Colon (tissue), 2 donors: Measurements from ENCODE around the gene OR6S1.
"Not testable (repeated sequence)": the region's sequence is repeated elsewhere in the genome, so short reads cannot be mapped to it uniquely, and the experiment has no call there.

ENCODE experiments used
- FAIRE-seq: peaks from 2 replicates; lab custom pipeline; 2012; peaks lifted over from hg19 to GRCh38; lab: Jason Lieb, UNC
- donor health status: control.
- donor health status: control.

Gene OR6S1

DNA sequence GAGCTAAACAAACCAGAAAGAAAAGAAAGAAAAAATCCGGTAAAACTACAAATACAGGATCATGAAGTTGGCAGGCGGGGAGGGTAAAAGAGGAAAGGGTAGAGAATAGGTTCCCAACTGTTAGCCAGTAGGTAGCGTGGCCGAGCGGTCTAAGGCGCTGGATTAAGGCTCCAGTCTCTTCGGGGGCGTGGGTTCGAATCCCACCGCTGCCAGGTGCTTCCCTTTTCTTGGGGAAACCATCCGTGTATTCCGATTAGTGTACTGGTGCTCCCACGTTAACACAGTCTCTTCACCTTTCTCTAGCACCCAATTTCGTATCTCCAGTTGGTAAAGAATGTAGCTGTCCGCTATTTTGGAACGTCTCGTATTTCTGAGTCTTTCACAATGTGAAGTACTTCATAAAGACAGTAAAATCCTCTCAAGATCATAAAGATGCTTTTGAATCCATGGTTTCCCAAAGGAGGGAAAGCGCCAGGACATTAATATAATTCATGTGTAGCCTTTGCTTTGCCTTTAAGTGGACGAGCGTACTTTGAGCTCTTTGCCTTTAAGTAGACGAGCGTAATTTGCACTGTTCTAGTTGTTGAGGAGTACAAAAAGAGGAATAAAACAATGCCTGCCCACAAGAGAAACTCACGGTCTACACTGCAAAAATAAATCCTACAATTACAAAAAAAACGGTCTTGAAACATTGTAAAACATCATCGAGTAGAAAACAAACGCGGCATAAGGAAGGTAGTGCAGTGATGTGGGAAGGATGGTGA lies 31.3 kb downstream of the OR6S1 start:
- no peak for FAIRE-seq

DNA sequence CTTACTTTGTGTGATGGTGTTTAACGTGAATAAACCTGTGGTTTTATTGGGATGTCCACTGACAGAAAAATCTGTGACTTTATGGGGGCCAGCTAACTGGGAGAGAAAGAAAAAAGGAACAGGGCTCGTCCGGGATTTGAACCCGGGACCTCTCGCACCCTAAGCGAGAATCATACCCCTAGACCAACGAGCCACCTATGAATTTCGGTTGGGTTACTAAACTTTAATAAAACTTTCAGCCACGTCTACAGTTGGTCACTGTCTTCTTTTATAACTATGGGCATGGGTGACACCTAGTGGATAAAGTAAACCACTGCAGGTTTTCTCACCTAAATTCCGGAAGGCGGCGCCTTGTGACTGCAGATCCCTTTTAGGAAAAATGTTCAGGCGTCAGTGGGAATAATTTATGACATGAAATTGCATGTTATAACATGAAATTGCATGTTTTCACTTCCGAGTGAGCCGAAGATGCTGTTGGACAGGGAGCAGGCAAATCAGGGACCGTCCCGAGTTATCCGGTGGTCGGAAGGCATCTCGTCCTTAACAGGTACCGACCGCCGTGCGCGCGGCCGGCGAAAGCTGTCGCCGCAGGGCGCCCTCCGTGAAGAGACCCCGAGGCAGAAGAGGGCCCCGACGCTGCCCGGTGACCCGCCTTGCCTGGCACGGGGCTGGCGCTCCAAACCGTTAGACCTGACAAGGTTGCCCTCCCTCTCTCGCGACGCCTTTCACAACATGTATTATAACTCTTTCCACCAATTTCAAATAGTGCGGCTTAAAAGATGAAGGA lies 32.1 kb downstream of the OR6S1 start:
- no peak for FAIRE-seq

DNA sequence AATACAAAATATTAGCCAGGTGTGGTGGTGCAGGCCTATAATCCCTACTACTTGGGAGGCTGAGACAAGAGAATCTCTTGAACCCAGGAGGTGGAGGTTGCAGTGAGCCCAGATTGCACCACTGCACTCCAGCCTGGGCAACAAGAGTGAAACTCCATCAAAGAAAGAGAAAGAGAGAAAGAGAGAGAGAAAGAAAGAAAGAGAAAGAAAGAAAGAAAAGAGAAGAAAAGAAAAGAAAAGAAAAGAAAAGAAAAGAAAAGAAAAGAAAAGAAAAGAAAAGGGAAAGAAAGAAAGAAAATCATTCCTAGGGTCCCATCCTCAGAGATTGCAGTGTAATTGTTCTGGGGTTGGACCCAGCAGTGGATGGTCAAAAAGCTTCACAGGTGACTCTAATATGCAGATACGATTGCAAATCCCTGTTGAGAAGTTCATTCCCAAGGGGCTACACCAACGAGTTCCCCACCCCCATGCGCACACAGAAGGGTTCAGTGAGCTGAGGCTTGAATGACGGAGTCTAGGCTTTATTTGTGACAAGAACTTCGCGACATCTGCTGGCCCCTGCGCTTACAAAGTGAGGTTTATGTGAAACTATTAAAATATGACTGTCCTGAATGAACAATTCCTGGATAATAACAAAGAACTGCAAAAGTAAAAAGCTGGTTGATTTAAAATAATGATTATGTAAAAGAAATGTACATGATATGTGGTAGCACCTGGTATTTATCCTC lies 32.9 kb downstream of the OR6S1 start:
- no peak for FAIRE-seq

DNA sequence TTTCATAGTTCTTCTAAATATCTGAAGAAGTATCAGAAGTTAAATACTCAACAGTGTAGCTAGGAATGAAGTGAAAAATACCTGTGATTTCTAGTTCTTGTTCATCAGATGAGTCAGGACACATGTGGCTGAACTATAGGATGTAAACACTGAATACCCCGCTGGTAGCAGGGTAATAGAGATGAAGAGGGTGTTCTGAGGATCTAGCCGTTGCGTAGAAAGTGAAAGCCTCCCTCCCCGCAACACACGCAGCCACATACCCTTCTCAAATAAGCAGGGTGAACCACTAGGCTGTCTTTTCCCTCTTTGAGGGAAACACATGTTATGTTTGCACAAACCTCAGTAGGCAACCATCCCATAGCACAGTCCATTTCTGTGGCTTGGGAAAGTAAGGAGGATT lies 33.9 kb downstream of the OR6S1 start:
- FAIRE-seq: no peak

DNA sequence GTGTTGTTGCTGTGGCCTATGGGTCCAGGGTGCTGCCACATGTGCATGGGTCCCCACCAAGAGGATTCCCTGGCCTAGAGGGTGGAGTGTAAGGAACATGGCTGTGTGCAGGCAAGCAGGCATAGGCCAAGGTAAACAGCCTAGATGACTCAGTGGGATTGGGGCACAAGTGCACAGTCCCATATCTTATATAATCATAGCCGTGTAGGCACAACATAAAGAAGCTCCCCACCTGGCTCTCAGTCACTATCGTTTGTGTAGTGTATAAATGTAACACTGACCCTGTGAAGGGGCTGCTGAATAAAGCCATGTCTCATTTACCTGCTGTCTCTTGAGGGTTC lies 34.6 kb downstream of the OR6S1 start:
- no peak for FAIRE-seq

DNA sequence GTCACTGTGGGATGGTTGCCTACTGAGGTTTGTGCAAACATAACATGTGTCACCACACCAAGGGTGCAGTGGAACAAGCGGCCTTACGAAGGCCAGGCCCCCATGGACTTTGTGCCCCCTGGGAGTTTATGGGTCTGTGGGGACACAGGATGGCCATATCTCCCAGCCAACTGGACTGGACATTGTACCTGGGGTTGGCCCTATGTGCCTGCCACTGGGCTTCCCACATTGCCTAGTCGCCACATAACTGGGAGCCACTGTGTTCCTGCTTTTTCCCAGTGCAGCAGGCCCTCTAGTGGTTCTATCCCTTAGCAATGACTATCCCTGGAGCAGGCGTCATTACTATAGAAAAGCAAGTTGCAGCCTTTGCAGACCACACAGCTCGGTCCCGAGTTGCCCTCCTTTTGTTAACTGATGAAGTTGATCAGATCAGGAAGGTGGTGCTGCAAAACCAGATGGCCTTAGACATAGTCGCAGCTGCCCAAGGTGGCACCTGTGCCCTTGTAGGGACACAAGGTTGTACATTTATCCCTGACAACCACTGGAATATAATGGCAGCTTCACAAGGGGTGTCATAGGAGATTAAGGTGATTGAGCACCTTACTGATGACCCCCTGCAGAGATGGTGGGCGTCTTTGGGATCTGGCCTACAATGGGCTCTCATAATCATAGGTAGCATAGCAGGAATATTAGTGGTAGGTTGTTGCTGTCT lies 35.1 kb downstream of the OR6S1 start:
- no peak for FAIRE-seq

DNA sequence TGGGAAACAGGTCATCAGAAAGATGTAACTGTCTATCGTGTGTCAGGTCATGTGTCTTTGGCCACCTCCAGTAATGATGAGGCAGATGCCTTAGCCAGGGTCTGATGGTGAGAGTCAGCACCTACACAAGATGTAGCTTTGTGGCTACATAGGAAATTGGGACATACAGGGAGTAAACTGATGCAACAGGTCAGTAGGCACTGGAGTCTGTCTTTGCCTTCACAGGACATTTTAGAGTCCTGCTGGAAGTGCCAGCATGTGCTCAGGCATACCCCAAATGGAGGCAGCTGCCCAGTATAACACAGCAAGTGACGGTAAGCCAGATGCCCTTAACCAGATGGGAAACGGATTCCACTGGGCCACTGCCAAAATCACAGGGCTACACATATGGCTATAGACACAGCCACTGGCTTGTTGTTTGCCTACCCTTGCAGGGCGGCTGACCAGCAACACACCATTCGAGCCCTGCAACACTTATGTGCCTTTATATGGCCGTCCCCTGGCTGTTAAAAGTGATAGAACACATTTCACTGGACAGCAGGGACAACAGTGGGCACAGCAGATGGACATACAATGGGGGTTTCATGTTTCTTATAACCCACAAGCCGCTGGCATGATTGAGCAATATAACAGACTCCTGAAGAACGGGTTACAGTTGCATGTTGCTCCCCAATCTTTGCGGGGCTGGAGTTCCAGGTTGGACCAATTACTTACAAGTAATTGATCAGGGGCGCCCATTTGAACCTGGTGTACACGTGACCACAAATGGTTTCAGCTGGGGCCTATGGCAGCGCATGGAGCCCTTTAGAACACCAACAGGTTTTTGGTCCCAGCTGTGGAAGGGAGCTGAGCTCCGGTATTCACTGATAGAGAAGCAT lies 37.4 kb downstream of the OR6S1 start:
- no peak for FAIRE-seq

DNA sequence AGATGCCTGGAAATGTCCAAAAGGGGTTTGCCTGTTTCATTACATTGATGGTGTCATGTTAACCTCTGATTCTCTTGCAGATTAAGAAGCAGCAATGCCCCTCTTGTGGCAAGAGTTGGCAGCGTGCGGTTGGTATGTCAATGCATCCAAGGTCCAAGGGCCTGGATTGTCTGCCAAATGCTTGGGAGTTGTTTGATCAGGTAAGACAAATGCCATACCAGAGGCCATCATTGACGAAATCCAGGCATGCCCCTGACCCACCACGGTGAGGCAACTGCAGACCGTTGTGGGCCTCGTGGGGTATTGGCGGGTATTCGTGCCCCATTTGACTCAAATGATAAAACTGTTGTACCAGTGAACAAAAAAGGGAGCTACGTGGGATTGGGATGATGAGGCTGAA lies 38.9 kb downstream of the OR6S1 start:
- FAIRE-seq: no peak

DNA sequence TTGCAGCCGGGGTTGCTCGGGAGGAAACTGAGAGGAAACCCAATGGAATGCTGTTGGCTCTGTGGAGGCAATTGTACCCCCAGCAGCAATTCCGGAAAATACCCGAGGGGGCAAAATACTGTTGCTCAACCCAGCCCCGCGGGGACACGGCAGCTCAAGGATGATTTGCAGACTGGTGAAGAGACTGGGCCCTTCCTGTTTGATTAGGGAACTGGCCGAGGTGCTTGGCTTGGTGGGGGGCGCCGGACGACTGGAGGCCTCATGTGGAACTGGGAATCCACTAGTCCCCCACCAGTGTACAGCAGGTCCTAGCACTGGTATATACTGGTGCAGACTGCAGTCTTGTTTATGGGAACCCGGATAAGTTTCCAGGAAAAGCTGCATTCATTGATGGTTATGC lies 40.0 kb downstream of the OR6S1 start:
- FAIRE-seq: no peak

DNA sequence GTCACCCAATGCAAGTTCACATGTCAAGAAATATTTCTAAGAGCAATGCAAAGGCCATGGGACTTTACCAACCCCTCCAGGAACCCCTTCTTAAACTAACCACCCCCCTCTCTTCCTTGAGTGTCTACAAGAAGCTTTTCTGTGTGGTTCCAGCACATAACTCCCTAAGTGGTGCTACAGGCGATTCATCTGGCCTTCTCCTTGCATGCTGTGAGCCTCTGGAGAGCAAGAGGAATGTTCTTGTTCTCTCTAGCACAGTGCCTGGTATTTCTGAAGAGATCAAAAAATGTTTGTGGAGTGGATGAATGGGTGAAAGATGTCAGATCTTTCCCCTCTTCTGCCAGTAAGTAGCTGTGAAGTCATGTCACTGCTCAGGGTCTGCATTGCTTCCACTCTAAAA lies 44.4 kb downstream of the OR6S1 start:
- FAIRE-seq: no peak

DNA sequence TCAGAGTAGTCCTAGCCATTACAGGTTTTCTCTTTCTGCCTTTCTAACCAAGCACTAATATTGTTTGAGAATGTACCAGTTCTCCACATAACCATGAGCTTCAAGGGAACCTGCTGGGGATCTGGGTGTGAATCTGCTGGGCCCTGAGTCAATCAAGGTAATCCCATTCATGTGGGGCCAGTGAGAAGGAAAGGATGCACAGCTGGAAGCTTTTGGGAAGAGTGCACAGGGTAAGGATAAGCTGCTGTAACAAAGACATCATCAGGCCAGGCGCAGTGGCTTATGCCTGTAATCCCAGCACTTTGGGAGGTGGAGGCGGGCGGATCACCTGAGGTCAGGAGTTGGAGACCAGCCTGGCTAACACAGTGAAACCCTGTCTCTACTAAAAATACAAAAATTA lies 45.8 kb downstream of the OR6S1 start:
- not testable (repeated sequence) for FAIRE-seq

DNA sequence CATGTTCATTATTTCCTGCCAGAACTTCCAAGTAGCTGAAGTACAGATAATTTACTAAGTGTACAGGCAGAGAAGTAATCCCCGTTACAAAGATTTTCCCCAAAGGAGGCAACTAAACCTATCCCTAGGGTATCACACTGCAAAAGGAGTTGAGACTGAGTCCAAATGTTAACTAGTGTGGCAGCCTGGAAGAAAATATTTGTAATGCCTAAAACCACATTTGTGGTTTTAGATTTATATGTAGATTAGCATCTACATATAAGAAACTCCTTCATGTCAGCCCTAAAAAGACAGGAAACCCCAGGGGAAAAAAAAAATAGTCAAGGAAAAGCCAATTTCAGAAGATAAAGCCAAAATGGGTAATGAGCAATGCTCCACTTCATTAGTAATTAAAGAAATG lies 48.9 kb downstream of the OR6S1 start:
- no peak for FAIRE-seq

DNA sequence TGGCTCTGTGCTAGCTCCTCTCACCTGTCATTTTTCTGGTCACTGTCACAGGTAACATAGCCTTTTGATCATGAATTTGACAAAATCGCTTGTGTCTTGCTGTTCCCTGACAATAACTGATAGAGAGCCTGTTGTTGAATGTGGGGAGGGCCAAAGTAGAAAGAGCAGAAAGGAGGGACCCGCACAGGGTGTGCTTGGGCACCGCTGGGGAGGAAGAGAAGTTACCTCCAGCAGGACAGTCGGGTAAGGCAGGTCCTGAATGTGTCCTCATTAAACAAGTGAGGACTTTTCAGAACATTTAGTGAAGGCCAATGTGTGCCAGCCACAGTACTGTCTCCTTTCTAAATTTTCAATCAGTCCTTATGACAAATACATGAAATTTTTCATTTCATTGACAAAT lies 50.3 kb downstream of the OR6S1 start, which contains the start of gene RNASE12:
Gene RNASE12, minus strand, starts transcription at position 142 of the 400 bp plus-strand sequence. CDS start 653 bp downstream, outside the sequence.
- no peak for FAIRE-seq
